Liver (tissue), 9 donors: Measurements from ENCODE around the gene AGPAT1. TPM values are rescaled to one million over a fixed set of nuclear protein-coding genes. Genes with fewer than 3 reads are reported as not detected.

Experiments used
- DNase-seq: peaks from one replicate; pipeline ENCODE4 v3.0.0-alpha.2; 2017; ENCODE audit warnings: low spot score
- H3K27ac ChIP-seq, 2 donors: one replicate each; pipeline ENCODE4 v1.7.0; 2013; ENCODE audit warnings: inconsistent platforms in 2 of 2, low read length in 2 of 2, control low read depth in 1 of 2, low read depth in 1 of 2, mild to moderate bottlenecking in 1 of 2
- H3K27me3 ChIP-seq, 4 donors: one replicate each; pipeline versions ENCODE4 v1.6.1 to v1.7.0; 2013; ENCODE audit warnings: low read length in 3 of 4, inconsistent platforms in 1 of 4, mild to moderate bottlenecking in 1 of 4, moderate library complexity in 1 of 4; ENCODE audit not compliant: control insufficient read depth in 4 of 4, insufficient read depth in 4 of 4
- H3K36me3 ChIP-seq, 4 donors: one replicate each; pipeline versions ENCODE4 v1.6.1 to v1.7.0; 2013; ENCODE audit warnings: low read length in 3 of 4, mild to moderate bottlenecking in 3 of 4, low read depth in 1 of 4, moderate library complexity in 1 of 4; ENCODE audit not compliant: control insufficient read depth in 4 of 4, insufficient read depth in 3 of 4
- H3K4me1 ChIP-seq, 4 donors: one replicate each; pipeline versions ENCODE4 v1.6.1 to v1.7.0; 2013; ENCODE audit warnings: low read length in 3 of 4, mild to moderate bottlenecking in 3 of 4, moderate library complexity in 1 of 4; ENCODE audit not compliant: control insufficient read depth in 4 of 4, insufficient read depth in 4 of 4
- H3K4me3 ChIP-seq, 3 donors: one replicate each; pipeline versions ENCODE4 v1.6.1 to v1.7.0; 2013; ENCODE audit warnings: low read length in 3 of 3, control low read depth in 1 of 3, low read depth in 1 of 3, mild to moderate bottlenecking in 1 of 3
- H3K9ac ChIP-seq, 2 donors: one replicate each; pipeline ENCODE4 v1.7.0; 2013; ENCODE audit warnings: low read length in 2 of 2, mild to moderate bottlenecking in 2 of 2, moderate library complexity in 2 of 2, control low read depth in 1 of 2, low read depth in 1 of 2
- H3K9me3 ChIP-seq, 4 donors: one replicate each; pipeline versions ENCODE4 v1.6.1 to v1.7.0; 2013; ENCODE audit warnings: low read length in 3 of 4; ENCODE audit not compliant: control insufficient read depth in 4 of 4
- ATF3 ChIP-seq: IDR thresholded peaks from 2 replicates; pipeline ENCODE4 v1.6.1; 2016; ENCODE audit warnings: antibody characterized with exemption
- CTCF ChIP-seq: fragments of 150-350 bp; IDR thresholded peaks from 2 replicates; pipeline ENCODE4 v1.5.1; 2017; ENCODE audit warnings: improper control_type of control experiment, low read depth, low read length; ENCODE audit not compliant: missing input control
- EGR1 ChIP-seq, 2 donors: IDR thresholded peaks; 2 replicates each; pipeline ENCODE4 v1.6.1; 2016 to 2018; ENCODE audit warnings: antibody characterized with exemption in 2 of 2, low read depth in 2 of 2
- FOXA1 ChIP-seq: IDR thresholded peaks from 2 replicates; pipeline ENCODE4 v1.6.1; 2016; ENCODE audit warnings: antibody characterized with exemption
- FOXA2 ChIP-seq: IDR thresholded peaks from 2 replicates; pipeline ENCODE4 v1.6.1; 2016; ENCODE audit warnings: antibody characterized with exemption
- GABPA ChIP-seq, 2 donors: IDR thresholded peaks in 1 of 2; conservative IDR thresholded peaks in 1 of 2; 2 replicates each; pipeline ENCODE4 v1.6.1; 2016; ENCODE audit warnings: antibody characterized with exemption in 2 of 2, mild to moderate bottlenecking in 1 of 2, moderate library complexity in 1 of 2
- HNF4A ChIP-seq, 2 donors: conservative IDR thresholded peaks; 2 replicates each; pipeline ENCODE4 v1.6.1; 2016; ENCODE audit warnings: antibody characterized with exemption in 2 of 2, mild to moderate bottlenecking in 2 of 2
- HNF4G ChIP-seq: IDR thresholded peaks from 2 replicates; pipeline ENCODE4 v1.6.1; 2016; ENCODE audit warnings: antibody characterized with exemption
- JUND ChIP-seq, 2 donors: IDR thresholded peaks; 2 replicates each; pipeline ENCODE4 v1.6.1; 2016; ENCODE audit warnings: antibody characterized with exemption in 2 of 2
- MAX ChIP-seq: IDR thresholded peaks from 2 replicates; pipeline ENCODE4 v1.6.1; 2016; ENCODE audit warnings: antibody characterized with exemption
- NR2F2 ChIP-seq: IDR thresholded peaks from 2 replicates; pipeline ENCODE4 v1.6.1; 2016; ENCODE audit warnings: antibody characterized with exemption
- RAD21 ChIP-seq, 2 donors: IDR thresholded peaks; 2 replicates each; pipeline ENCODE4 v1.6.1; 2016; ENCODE audit warnings: antibody characterized with exemption in 2 of 2, mild to moderate bottlenecking in 2 of 2
- REST ChIP-seq: IDR thresholded peaks from 2 replicates; pipeline ENCODE4 v1.6.1; 2016; ENCODE audit warnings: antibody characterized with exemption, mild to moderate bottlenecking
- RXRA ChIP-seq, 2 donors: IDR thresholded peaks; 2 replicates each; pipeline ENCODE4 v1.6.1; 2017 to 2018; ENCODE audit warnings: antibody characterized with exemption in 2 of 2, mild to moderate bottlenecking in 1 of 2
- SP1 ChIP-seq: IDR thresholded peaks from 2 replicates; pipeline ENCODE4 v1.6.1; 2018; ENCODE audit warnings: antibody characterized with exemption, mild to moderate bottlenecking
- TAF1 ChIP-seq: conservative IDR thresholded peaks from 2 replicates; pipeline ENCODE4 v1.6.1; 2016; ENCODE audit warnings: antibody characterized with exemption, mild to moderate bottlenecking
- YY1 ChIP-seq: IDR thresholded peaks from 2 replicates; pipeline ENCODE4 v1.6.1; 2016; ENCODE audit warnings: antibody characterized with exemption, mild to moderate bottlenecking
- ZBTB33 ChIP-seq: IDR thresholded peaks from 2 replicates; pipeline ENCODE4 v1.6.1; 2016; ENCODE audit warnings: antibody characterized with exemption
- WGBS: extraction: QIAGEN DNeasy Blood & Tissue Kit; methylation state at CpG from one replicate; pipeline ENCODE4 v1.1.7; 2013; 5-methylcytosine and 5-hydroxymethylcytosine counted together
- polyA plus RNA-seq, 2 donors: library from polyadenylated mRNA; stranded (reverse) in 1 of 2; unstranded in 1 of 2; fragments of 200-250 nt in 1 of 2; fragments of >200 nt in 1 of 2; fragmentation: Nextera tagmentation in 1 of 2; extraction: Ambion mirVana in 1 of 2; gene quantifications; one replicate each; pipeline versions ENCODE4 v1.2.1 to v1.2.3, GENCODE V29; 2013 to 2015
- total RNA-seq, 2 donors: library from RNA; depleted of rRNA; stranded (reverse); fragments of >200 nt; gene quantifications; one replicate each; pipeline ENCODE4 v1.2.3, GENCODE V29; 2014
- donor health status: healthy.
- donor health status: healthy.
- donor health status: healthy.
- donor health status: healthy.
- donor health status: healthy.

The AGPAT1 gene
- total and polyA plus RNA-seq, 4 donors = 10.4 to 45.1 (median 17.5) TPM

GRCh38 chr6:32220021-32220420 is 44.1 kb upstream of the AGPAT1 start:
- Histone ChIP-seq H3K4me1 (no peaks in the 10 kb centered on the region), H3K4me3 (no peak overlapping the region), H3K9ac (no peak overlapping the region), H3K36me3 (no peaks in the 10 kb centered on the region), H3K27ac (no peak overlapping the region), H3K9me3 (no peaks in the 10 kb centered on the region), H3K27me3 (no peaks in the 10 kb centered on the region)
- DNase-seq = no peak
- TF ChIP-seq RXRA (IDR thresholded peaks at IDR 0.05) (no peak), FOXA1 (no peak), TAF1 (no peak), FOXA2 (no peak), GABPA (IDR thresholded peaks at IDR 0.05 in 1 of 2, conservative IDR thresholded peaks at IDR 0.05 in 1 of 2) (no peak), MAX (no peak), ZBTB33 (no peak), NR2F2 (no peak), RAD21 (IDR thresholded peaks at IDR 0.05) (no peak), EGR1 (IDR thresholded peaks at IDR 0.05; ENCODE audit: low read depth in 2 of 2) (no peak), YY1 (no peak)
- WGBS = 74% methylated on average over 4 of the region's 4 CpGs

- DNase-seq = no peak
- no peaks in the 10 kb centered on the region for H3K27me3 ChIP-seq
- no peaks in the 10 kb centered on the region for H3K36me3 ChIP-seq
- no peaks in the 10 kb centered on the region for H3K9me3 ChIP-seq
- no peak for TF ChIP-seq FOXA1
- TF ChIP-seq GABPA (IDR thresholded peaks at IDR 0.05 in 1 of 2, conservative IDR thresholded peaks at IDR 0.05 in 1 of 2) = no peak
- no peak for TF ChIP-seq MAX
- TF ChIP-seq JUND (IDR thresholded peaks at IDR 0.05) = no peak
- TF ChIP-seq HNF4A (conservative IDR thresholded peaks at IDR 0.05) = no peak
- no peak for TF ChIP-seq HNF4G
- TF ChIP-seq TAF1 = no peak
- no peak for TF ChIP-seq ATF3
- TF ChIP-seq CTCF = no peak
- TF ChIP-seq ZBTB33 = no peak
- TF ChIP-seq RAD21 (IDR thresholded peaks at IDR 0.05) = no peak
- no peak for TF ChIP-seq YY1
- no peak for TF ChIP-seq NR2F2
- no peak for TF ChIP-seq REST
- no peak for TF ChIP-seq RXRA (IDR thresholded peaks at IDR 0.05)
- TF ChIP-seq EGR1 (IDR thresholded peaks at IDR 0.05; ENCODE audit: low read depth in 2 of 2) = no peak
- no peak for TF ChIP-seq SP1
- H3K9ac ChIP-seq = no peak overlapping the region
- WGBS = 79% methylated on average over 7 of the region's 7 CpGs
- H3K27ac ChIP-seq = no peak overlapping the region
- H3K4me3 ChIP-seq = no peak overlapping the region
- H3K4me1 ChIP-seq = no peaks in the 10 kb centered on the region
Observed at GRCh38 chr6:32218167-32218566, 42.3 kb upstream of the AGPAT1 start.
